PC-3 (cell line): ENCODE results near the gene MSI1.

Source experiments
- EZH2 ChIP-seq: fragments of 300-600 bp; sonication (generic); IDR thresholded peaks from one replicate; pipeline ENCODE4 v1.6.1; 2017; ENCODE audit warnings: antibody characterized with exemption, mild to moderate bottlenecking, low read length; ENCODE audit not compliant: unreplicated experiment
- TF ChIP-seq, protein P1 (sequence below): fragments of 300-600 bp; sonication (generic); conservative IDR thresholded peaks from 2 replicates; pipeline ENCODE4 v1.5.1; 2017; ENCODE audit warnings: antibody characterized with exemption, low read depth, mild to moderate bottlenecking, low read length

DNA sequence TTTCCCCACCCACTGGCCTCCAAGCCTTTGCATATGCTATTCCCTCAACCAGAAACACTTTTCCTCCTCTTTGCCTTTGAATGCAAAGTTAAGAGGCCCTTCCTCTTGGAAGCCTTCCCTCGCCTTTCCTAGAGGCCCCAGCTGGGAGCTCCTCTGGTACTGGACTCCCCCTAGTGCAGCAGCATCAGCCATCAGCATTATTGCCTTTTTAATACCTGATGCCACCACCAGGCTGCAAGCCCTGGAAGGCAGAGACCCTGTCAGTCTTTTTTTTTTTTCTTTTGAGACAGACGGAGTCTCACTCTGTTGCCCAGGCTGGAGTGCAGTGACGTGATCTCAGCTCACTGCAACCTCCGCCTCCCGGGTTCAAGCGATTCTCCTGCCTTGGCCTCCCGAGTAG, 22.3 kb downstream of the MSI1 start:
- TF ChIP-seq, protein P1, sequence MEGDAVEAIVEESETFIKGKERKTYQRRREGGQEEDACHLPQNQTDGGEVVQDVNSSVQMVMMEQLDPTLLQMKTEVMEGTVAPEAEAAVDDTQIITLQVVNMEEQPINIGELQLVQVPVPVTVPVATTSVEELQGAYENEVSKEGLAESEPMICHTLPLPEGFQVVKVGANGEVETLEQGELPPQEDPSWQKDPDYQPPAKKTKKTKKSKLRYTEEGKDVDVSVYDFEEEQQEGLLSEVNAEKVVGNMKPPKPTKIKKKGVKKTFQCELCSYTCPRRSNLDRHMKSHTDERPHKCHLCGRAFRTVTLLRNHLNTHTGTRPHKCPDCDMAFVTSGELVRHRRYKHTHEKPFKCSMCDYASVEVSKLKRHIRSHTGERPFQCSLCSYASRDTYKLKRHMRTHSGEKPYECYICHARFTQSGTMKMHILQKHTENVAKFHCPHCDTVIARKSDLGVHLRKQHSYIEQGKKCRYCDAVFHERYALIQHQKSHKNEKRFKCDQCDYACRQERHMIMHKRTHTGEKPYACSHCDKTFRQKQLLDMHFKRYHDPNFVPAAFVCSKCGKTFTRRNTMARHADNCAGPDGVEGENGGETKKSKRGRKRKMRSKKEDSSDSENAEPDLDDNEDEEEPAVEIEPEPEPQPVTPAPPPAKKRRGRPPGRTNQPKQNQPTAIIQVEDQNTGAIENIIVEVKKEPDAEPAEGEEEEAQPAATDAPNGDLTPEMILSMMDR = peak; percentile 43
- TF ChIP-seq EZH2 = no peak
